Coronary artery (tissue), 2 donors: ENCODE data around the gene ZNF514.
A peak's percentile ranks its signal among the peaks of the same experiment; 100 is the strongest.

Experiments used
- DNase-seq: peaks from one replicate; pipeline ENCODE4 v3.0.0-alpha.2; 2017; ENCODE audit warnings: low spot score
- H3K27ac ChIP-seq, 2 donors: fragments of 200-600 bp; sonication (generic); one replicate each; pipeline ENCODE4 v1.5.1; 2016 to 2019
- H3K4me3 ChIP-seq: fragments of 200-600 bp; sonication (generic); 2 replicates; pipeline ENCODE4 v1.5.1; 2016; ENCODE audit warnings: mild to moderate bottlenecking, moderate library complexity
- TF ChIP-seq, protein P1 (sequence below): fragments of 200-600 bp; sonication (generic); IDR thresholded peaks from one replicate; pipeline ENCODE4 v1.5.1; 2019; ENCODE audit warnings: antibody characterized with exemption

The ZNF514 gene

DNA sequence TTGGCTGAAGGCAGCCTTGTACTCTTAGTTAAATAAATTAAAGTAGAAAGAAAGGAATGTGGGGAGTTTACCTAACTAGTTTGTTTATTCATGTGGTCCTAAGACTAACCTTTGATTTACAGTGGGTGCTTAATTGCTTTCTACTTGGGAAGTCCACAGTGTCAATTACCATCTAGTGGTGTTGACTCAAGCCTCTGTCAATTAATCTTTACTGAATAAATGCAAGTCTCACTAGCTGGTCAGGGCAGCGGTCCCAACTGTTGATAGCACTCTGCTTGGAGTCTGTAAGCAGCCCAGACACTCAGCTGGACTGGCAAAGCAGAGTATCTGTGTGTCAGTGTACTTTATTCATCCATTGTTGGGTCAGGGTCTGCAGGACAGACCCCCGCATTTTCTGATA lies 15.8 kb downstream of the ZNF514 start:
- TF ChIP-seq, protein P1, sequence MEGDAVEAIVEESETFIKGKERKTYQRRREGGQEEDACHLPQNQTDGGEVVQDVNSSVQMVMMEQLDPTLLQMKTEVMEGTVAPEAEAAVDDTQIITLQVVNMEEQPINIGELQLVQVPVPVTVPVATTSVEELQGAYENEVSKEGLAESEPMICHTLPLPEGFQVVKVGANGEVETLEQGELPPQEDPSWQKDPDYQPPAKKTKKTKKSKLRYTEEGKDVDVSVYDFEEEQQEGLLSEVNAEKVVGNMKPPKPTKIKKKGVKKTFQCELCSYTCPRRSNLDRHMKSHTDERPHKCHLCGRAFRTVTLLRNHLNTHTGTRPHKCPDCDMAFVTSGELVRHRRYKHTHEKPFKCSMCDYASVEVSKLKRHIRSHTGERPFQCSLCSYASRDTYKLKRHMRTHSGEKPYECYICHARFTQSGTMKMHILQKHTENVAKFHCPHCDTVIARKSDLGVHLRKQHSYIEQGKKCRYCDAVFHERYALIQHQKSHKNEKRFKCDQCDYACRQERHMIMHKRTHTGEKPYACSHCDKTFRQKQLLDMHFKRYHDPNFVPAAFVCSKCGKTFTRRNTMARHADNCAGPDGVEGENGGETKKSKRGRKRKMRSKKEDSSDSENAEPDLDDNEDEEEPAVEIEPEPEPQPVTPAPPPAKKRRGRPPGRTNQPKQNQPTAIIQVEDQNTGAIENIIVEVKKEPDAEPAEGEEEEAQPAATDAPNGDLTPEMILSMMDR: no peak
- DNase-seq: no peak
- H3K27ac ChIP-seq: no peak overlapping the region
- H3K4me3 ChIP-seq: no peak overlapping the region

- Histone ChIP-seq H3K27ac (no peak overlapping the region), H3K4me3 (no peak overlapping the region)
- TF ChIP-seq, protein P1: no peak
- no peak for DNase-seq
Measured at GRCh38 chr2:95138702-95139101, 20.9 kb downstream of the ZNF514 start.

DNA sequence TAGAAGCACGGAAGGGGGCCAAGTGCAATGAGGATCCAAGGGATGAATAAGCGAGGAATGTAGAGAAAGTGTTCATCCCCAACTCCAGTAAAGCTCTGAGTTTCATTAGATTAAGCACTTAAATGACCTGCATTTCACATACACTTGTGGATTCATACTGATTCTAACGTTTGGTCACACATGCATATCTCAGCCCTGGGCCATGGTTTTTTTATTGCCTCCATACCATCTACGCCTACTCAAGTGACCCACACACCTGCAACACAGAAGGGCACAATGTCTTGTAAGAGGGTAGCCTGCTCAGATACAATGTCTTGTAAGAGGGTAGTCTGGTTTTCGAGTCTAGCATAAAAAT lies 37.5 kb downstream of the ZNF514 start:
- no peak for DNase-seq
- TF ChIP-seq, protein P1: no peak
- H3K4me3 ChIP-seq: peak overlapping the region; percentile 82
- peak overlapping the region in 1 of 2 donors; percentile 93 for H3K27ac ChIP-seq

- DNase-seq: peak; percentile 83
- TF ChIP-seq, protein P1: no peak
- H3K27ac ChIP-seq: peak within 1 kb of the TSS; percentile 74 to 93
Measured at GRCh38 chr2:95121407-95122196, 38.0 kb downstream of the ZNF514 start, which contains the start of gene MRPS5. Gene MRPS5 (minus strand): TSS chr2:95121808. CDS start chr2:95121791, 17 bp downstream.

GRCh38 chr2:95121093-95121406 lies 38.6 kb downstream of the ZNF514 start:
- Histone ChIP-seq H3K4me3 (peak overlapping the region; percentile 82), H3K27ac (peak overlapping the region; percentile 74 to 93)
- DNase-seq: no peak
- TF ChIP-seq, protein P1: no peak

More at GRCh38 chr2:95121407-95122196, 38.0 kb downstream of the ZNF514 start, which contains the start of gene MRPS5:
- peak within 1 kb of the TSS; percentile 82 for H3K4me3 ChIP-seq

DNA sequence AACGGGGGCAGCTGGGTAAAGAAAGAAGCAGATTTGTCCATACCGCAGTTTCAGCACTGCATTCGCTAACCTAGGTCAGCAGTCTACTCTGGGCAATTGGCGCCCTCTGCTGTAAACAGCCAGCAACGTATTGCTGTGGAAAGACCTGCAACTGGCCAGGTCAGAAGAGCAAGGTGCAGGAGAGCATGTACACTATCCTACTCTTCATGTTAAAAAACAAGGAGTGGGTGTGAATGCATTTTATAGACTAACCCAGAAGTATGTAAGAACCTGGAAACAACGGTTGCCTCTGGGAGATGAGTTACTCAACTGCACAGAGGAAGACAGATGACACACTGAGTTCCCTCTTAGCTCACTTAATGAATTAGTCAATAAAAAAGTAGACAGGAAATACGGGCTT lies 44.2 kb downstream of the ZNF514 start:
- Histone ChIP-seq H3K27ac (no peak overlapping the region), H3K4me3 (no peak overlapping the region)
- no peak for DNase-seq
- TF ChIP-seq, protein P1: peak; percentile 42

- no peak overlapping the region for H3K4me3 ChIP-seq
- H3K27ac ChIP-seq: no peak overlapping the region
- DNase-seq: no peak
- TF ChIP-seq, protein P1: no peak
Measured at GRCh38 chr2:95113464-95113863, 46.2 kb downstream of the ZNF514 start.
